22Rv1 (cell line): ENCODE data around the gene SLC25A53.
A peak's percentile ranks its signal among the peaks of the same experiment; 100 is the strongest.

Experiments used
- H3K27ac ChIP-seq: fragments of 450-650 bp; 2 replicates; pipeline ENCODE4 v1.5.1; 2017
- CTCF ChIP-seq: fragments of 450-650 bp; IDR thresholded peaks from 2 replicates; pipeline ENCODE4 v1.5.1; 2017; ENCODE audit warnings: mild to moderate bottlenecking
- ZFX ChIP-seq: fragments of 450-650 bp; IDR thresholded peaks from 2 replicates; pipeline ENCODE4 v1.6.1; 2017; ENCODE audit warnings: antibody characterized with exemption, borderline replicate concordance

Gene SLC25A53

GRCh38 chrX:104151037-104151436 lies 5.8 kb downstream of the SLC25A53 start:
- H3K27ac ChIP-seq, result no peak overlapping the region
- TF ChIP-seq ZFX (no peak), CTCF (no peak)

- TF ChIP-seq ZFX (no peak), CTCF (no peak)
- no peak overlapping the region for H3K27ac ChIP-seq
These were observed 15.6 kb downstream of the SLC25A53 start for GRCh38 chrX:104141087-104141760.

GRCh38 chrX:104137496-104137895 lies 19.3 kb downstream of the SLC25A53 start:
- no peak overlapping the region for H3K27ac ChIP-seq

GRCh38 chrX:104136241-104137019 lies 20.4 kb downstream of the SLC25A53 start:
- no peak overlapping the region for H3K27ac ChIP-seq
- TF ChIP-seq ZFX (no peak), CTCF (peak; percentile 64)

More at GRCh38 chrX:104137496-104137895, 19.3 kb downstream of the SLC25A53 start:
- TF ChIP-seq ZFX, result no peak
- TF ChIP-seq CTCF, result no peak

- TF ChIP-seq ZFX (no peak), CTCF (no peak)
- H3K27ac ChIP-seq, result no peak overlapping the region
These were observed 21.1 kb downstream of the SLC25A53 start for GRCh38 chrX:104135677-104136076.

- TF ChIP-seq ZFX, result no peak
- no peak for TF ChIP-seq CTCF
- no peak overlapping the region for H3K27ac ChIP-seq
These were observed 22.1 kb downstream of the SLC25A53 start for GRCh38 chrX:104134583-104135261.
